ENCODE measurements around the gene PPP2R2D. TPM values are rescaled to one million over a fixed set of nuclear protein-coding genes. Genes with fewer than 3 reads are reported as not detected.

PPP2R2D gene
- 10 to 100 TPM; 23.5 to 24.5 TPM for total RNA-seq
- polyA plus RNA-seq = 34.0 TPM

DNA sequence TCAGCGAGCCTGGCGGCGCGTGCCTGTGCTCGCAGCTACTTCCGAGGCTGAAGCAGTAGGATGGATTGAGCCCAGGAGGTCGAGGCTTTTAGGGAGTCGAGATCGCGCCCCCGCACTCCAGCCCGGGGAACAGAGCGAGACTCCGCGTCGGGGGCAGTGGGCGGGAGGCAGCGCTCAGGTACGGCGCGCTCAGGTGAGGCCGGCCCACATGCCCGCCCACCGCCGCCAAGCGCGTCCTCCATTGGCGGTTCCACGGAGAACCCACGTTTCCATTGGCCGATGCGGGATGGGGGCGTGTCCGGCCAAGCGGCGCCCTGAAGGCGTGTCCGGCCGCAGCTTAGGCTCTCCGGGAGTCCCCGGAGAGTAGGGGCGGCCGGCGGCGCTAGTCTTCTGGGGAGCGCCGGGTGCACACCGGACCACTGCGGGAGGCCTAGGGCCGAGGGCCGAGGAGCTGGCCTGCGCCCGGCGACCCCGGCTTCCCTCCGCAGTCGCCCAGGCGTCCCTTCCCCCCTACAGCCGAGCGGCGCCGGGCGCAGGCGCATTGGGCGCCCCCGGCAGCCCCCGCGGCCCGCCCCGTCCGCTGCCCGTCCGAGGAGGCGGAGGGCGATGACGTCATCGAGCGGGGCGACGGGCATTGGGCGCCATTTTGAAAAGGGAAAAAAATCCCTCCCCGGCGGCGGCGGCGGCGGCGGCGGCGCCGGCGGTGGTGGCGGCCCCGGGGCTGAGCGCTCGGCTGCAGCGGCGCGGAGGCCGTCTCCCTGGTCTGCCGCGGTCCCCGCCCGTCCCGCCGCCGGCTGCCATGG lies at the start of gene PPP2R2D:
TSS of gene PPP2R2D (plus strand) at position 659 of the 803 bp plus-strand sequence. CDS start at position 800, 141 bp downstream.
- Histone ChIP-seq H3K4me3 (ENCODE audit: low read length) (peak within 1 kb of the TSS; percentile 83), H3K27me3 (ENCODE audit: insufficient read depth, low read length, poor library complexity, severe bottlenecking) (no peaks in the 10 kb centered on the region), H3K9me3 (ENCODE audit: low read length) (no peaks in the 10 kb centered on the region), H3K36me3 (ENCODE audit: insufficient read depth, low read length) (peaks cover under 1% of the 10 kb centered on the region), H3K27ac (ENCODE audit: low read depth, low read length) (peak within 1 kb of the TSS; percentile 76), H3K4me1 (ENCODE audit: insufficient read depth, low read length) (peaks cover 64% of the 10 kb centered on the region)
- H3K27me3 Mint-ChIP-seq = peaks cover 1 to 10% of the 10 kb centered on the region in 2 donors
- no peaks in the 10 kb centered on the region for H3K9me3 Mint-ChIP-seq
- POLR2A ChIA-PET = interaction anchor here (0.6 to 1.6 kb wide), 5 partner anchors 8 to 80 kb away, joined by 3 to 5 read pairs (median 3); no protein-coding TSS in a partner anchor
- peak within 1 kb of the TSS; percentile 80 to 98 (median 94) for H3K27ac Mint-ChIP-seq
- DNase-seq = peak; percentile 93 to 99 (median 97)
- peak within 1 kb of the TSS; percentile 85 to 96 (median 90) for H3K4me3 Mint-ChIP-seq
- H3K36me3 Mint-ChIP-seq = peaks cover 0 to 15% (median 0%) of the 10 kb centered on the region in 3 donors
- peaks cover 55 to 71% (median 62%) of the 10 kb centered on the region in 3 donors for H3K4me1 Mint-ChIP-seq
- CTCF ChIA-PET = interaction anchor here (0.7 to 2.5 kb wide), 4 partner anchors 15 to 123 kb away, joined by 3 to 12 read pairs (median 8); no protein-coding TSS in a partner anchor

GRCh38 chr10:131851346-131851745 lies 49.5 kb upstream of the PPP2R2D start:
- H3K27ac ChIP-seq (ENCODE audit: low read depth, low read length) = no peak overlapping the region
- H3K27me3 ChIP-seq (ENCODE audit: insufficient read depth, low read length, poor library complexity, severe bottlenecking) = no peaks in the 10 kb centered on the region
- no peak overlapping the region for H3K4me3 Mint-ChIP-seq
- no peaks in the 10 kb centered on the region for H3K9me3 ChIP-seq (ENCODE audit: low read length)
- peaks cover 1 to 15% of the 10 kb centered on the region in 2 donors for H3K27me3 Mint-ChIP-seq
- no peaks in the 10 kb centered on the region for H3K4me1 Mint-ChIP-seq
- DNase-seq = no peak
- H3K4me1 ChIP-seq (ENCODE audit: insufficient read depth, low read length) = no peaks in the 10 kb centered on the region
- ChIA-PET CTCF (no interaction called here), POLR2A (no interaction called here)
- H3K36me3 Mint-ChIP-seq = no peaks in the 10 kb centered on the region
- H3K27ac Mint-ChIP-seq = peak overlapping the region in 1 of 8 donors; percentile 83
- no peak overlapping the region for H3K4me3 ChIP-seq (ENCODE audit: low read length)
- H3K9me3 Mint-ChIP-seq = peaks cover 0 to 1% (median 0%) of the 10 kb centered on the region in 5 donors
- no peaks in the 10 kb centered on the region for H3K36me3 ChIP-seq (ENCODE audit: insufficient read depth, low read length)

- no peaks in the 10 kb centered on the region for H3K36me3 Mint-ChIP-seq
- Histone ChIP-seq H3K9me3 (ENCODE audit: low read length) (no peaks in the 10 kb centered on the region), H3K4me1 (ENCODE audit: insufficient read depth, low read length) (no peaks in the 10 kb centered on the region), H3K27ac (ENCODE audit: low read depth, low read length) (no peak overlapping the region), H3K4me3 (ENCODE audit: low read length) (no peak overlapping the region), H3K27me3 (ENCODE audit: insufficient read depth, low read length, poor library complexity, severe bottlenecking) (no peaks in the 10 kb centered on the region), H3K36me3 (ENCODE audit: insufficient read depth, low read length) (no peaks in the 10 kb centered on the region)
- H3K4me1 Mint-ChIP-seq = no peaks in the 10 kb centered on the region
- no peak for DNase-seq
- POLR2A ChIA-PET = no interaction called here
- H3K9me3 Mint-ChIP-seq = peaks cover 0 to 1% (median 0%) of the 10 kb centered on the region in 5 donors
- H3K4me3 Mint-ChIP-seq = no peak overlapping the region
- H3K27me3 Mint-ChIP-seq = peaks cover 1 to 15% of the 10 kb centered on the region in 2 donors
- no peak overlapping the region for H3K27ac Mint-ChIP-seq
- CTCF ChIA-PET = no interaction called here
Observed at GRCh38 chr10:131852176-131852822, 48.5 kb upstream of the PPP2R2D start.

DNA sequence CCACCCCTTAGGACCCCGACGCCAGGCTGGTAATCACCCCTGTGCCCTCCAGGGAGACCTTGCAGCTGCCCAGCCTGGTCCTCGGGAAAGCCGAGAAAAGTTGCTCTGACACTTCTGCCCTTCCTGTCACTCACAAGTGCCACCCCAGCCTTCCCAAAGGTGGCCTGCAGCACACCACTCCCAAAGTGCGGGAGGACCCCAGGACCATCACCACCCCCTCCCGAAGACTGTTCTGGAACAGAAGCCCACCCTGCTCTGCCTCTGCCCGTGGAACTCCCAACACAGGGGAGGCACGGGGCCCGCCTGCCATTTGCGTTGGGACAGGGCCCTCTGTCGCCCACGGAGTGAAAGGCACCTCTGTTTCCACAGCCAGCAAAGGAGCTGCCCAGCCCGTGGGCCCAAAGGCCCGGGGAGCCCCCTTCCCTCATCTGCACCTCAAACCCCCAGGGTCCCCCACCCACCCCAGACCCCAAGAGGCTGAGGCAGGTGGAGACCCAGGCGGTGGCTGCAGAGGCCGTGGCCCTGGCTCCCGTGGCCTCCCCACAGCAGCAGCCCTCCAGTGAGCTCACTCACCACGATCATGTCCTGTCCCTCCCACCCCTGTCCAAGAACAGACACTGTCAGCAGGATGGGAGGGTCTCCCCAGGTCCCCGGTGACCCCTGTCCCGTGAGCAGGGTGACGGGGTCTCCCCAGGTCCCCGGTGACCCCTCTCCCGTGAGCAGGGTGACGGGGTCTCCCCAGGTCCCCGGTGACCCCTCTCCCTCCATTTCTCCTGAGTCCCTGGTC lies 47.8 kb upstream of the PPP2R2D start:
- H3K27me3 Mint-ChIP-seq = peaks cover 1 to 15% of the 10 kb centered on the region in 2 donors
- no peaks in the 10 kb centered on the region for H3K4me1 ChIP-seq (ENCODE audit: insufficient read depth, low read length)
- H3K4me3 Mint-ChIP-seq = no peak overlapping the region
- no peak overlapping the region for H3K4me3 ChIP-seq (ENCODE audit: low read length)
- no peaks in the 10 kb centered on the region for H3K36me3 Mint-ChIP-seq
- POLR2A ChIA-PET = no interaction called here
- no peaks in the 10 kb centered on the region for H3K4me1 Mint-ChIP-seq
- no peak overlapping the region for H3K27ac ChIP-seq (ENCODE audit: low read depth, low read length)
- CTCF ChIA-PET = no interaction called here
- no peak for DNase-seq
- H3K9me3 ChIP-seq (ENCODE audit: low read length) = no peaks in the 10 kb centered on the region
- H3K27ac Mint-ChIP-seq = no peak overlapping the region
- H3K9me3 Mint-ChIP-seq = peaks cover 0 to 1% (median 0%) of the 10 kb centered on the region in 5 donors
- H3K27me3 ChIP-seq (ENCODE audit: insufficient read depth, low read length, poor library complexity, severe bottlenecking) = no peaks in the 10 kb centered on the region
- H3K36me3 ChIP-seq (ENCODE audit: insufficient read depth, low read length) = no peaks in the 10 kb centered on the region

- H3K36me3 Mint-ChIP-seq = no peaks in the 10 kb centered on the region
- H3K4me3 Mint-ChIP-seq = no peak overlapping the region
- H3K27me3 Mint-ChIP-seq = peaks cover 1 to 18% of the 10 kb centered on the region in 2 donors
- H3K9me3 Mint-ChIP-seq = peaks cover 0 to 1% (median 0%) of the 10 kb centered on the region in 5 donors
- no peak overlapping the region for H3K4me3 ChIP-seq (ENCODE audit: low read length)
- no peaks in the 10 kb centered on the region for H3K4me1 Mint-ChIP-seq
- no peak overlapping the region for H3K27ac Mint-ChIP-seq
- ChIA-PET POLR2A (no interaction called here), CTCF (no interaction called here)
- DNase-seq = no peak
- no peak overlapping the region for H3K27ac ChIP-seq (ENCODE audit: low read depth, low read length)
- no peaks in the 10 kb centered on the region for H3K27me3 ChIP-seq (ENCODE audit: insufficient read depth, low read length, poor library complexity, severe bottlenecking)
- no peaks in the 10 kb centered on the region for H3K9me3 ChIP-seq (ENCODE audit: low read length)
- H3K4me1 ChIP-seq (ENCODE audit: insufficient read depth, low read length) = no peaks in the 10 kb centered on the region
- no peaks in the 10 kb centered on the region for H3K36me3 ChIP-seq (ENCODE audit: insufficient read depth, low read length)
Observed at GRCh38 chr10:131853610-131853964, 47.2 kb upstream of the PPP2R2D start.

DNA sequence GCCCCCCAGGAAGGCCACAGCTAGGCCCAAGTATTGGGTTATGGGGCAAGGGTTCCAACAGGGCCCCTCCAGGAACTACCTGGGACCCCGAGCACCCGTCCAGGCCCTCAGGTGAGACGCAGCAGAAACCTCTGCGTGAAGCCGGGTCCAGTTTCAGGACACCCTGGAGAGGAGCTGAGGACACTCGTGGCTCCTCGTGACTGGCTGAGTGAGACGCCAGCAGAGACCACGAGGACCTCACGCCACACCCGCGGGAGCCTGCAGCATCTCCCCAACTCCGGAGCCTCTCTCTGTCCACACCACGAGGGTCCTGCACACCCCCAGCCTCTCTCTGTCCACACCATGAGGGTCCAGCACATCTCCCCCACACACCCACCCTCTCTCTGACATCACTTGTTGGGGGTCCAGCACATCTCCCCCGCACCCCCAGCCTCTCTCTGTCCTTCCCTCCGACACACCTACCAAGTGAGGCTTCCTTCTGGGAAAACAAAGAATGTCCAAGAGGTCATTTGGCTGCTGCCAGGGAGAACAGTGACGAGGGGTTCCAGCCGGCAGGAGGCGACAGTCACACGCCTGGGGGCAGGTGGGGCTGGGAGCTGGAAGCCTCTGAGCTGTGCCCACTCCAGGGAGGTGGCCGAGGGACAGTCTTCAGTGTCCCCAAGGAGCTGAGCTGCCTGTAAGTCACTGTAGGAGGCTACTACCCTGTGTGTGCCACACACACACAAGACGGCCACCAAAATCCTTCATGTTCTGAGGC lies 46.1 kb upstream of the PPP2R2D start:
- H3K27me3 Mint-ChIP-seq = peaks cover 1 to 19% of the 10 kb centered on the region in 2 donors
- Histone ChIP-seq H3K36me3 (ENCODE audit: insufficient read depth, low read length) (no peaks in the 10 kb centered on the region), H3K27ac (ENCODE audit: low read depth, low read length) (no peak overlapping the region), H3K27me3 (ENCODE audit: insufficient read depth, low read length, poor library complexity, severe bottlenecking) (no peaks in the 10 kb centered on the region), H3K4me1 (ENCODE audit: insufficient read depth, low read length) (no peaks in the 10 kb centered on the region), H3K4me3 (ENCODE audit: low read length) (no peak overlapping the region), H3K9me3 (ENCODE audit: low read length) (no peaks in the 10 kb centered on the region)
- DNase-seq = no peak
- no peaks in the 10 kb centered on the region for H3K36me3 Mint-ChIP-seq
- H3K4me3 Mint-ChIP-seq = no peak overlapping the region
- no peaks in the 10 kb centered on the region for H3K9me3 Mint-ChIP-seq
- POLR2A ChIA-PET = no interaction called here
- no peak overlapping the region for H3K27ac Mint-ChIP-seq
- no peaks in the 10 kb centered on the region for H3K4me1 Mint-ChIP-seq
- CTCF ChIA-PET = no interaction called here

GRCh38 chr10:131855461-131856401 lies 45.1 kb upstream of the PPP2R2D start:
- H3K36me3 Mint-ChIP-seq = no peaks in the 10 kb centered on the region
- Histone ChIP-seq H3K4me3 (ENCODE audit: low read length) (no peak overlapping the region), H3K27ac (ENCODE audit: low read depth, low read length) (no peak overlapping the region), H3K4me1 (ENCODE audit: insufficient read depth, low read length) (no peaks in the 10 kb centered on the region), H3K9me3 (ENCODE audit: low read length) (no peaks in the 10 kb centered on the region), H3K36me3 (ENCODE audit: insufficient read depth, low read length) (no peaks in the 10 kb centered on the region), H3K27me3 (ENCODE audit: insufficient read depth, low read length, poor library complexity, severe bottlenecking) (no peaks in the 10 kb centered on the region)
- H3K4me3 Mint-ChIP-seq = no peak overlapping the region
- no peaks in the 10 kb centered on the region for H3K4me1 Mint-ChIP-seq
- H3K27me3 Mint-ChIP-seq = peaks cover 1 to 20% of the 10 kb centered on the region in 2 donors
- DNase-seq = no peak
- CTCF ChIA-PET = no interaction called here
- POLR2A ChIA-PET = no interaction called here
- H3K27ac Mint-ChIP-seq = no peak overlapping the region
- H3K9me3 Mint-ChIP-seq = no peaks in the 10 kb centered on the region

Data from CD8-positive, alpha-beta memory T cell (primary cell).